Measurements from ENCODE around the gene MGAM2.

The MGAM2 gene

DNA sequence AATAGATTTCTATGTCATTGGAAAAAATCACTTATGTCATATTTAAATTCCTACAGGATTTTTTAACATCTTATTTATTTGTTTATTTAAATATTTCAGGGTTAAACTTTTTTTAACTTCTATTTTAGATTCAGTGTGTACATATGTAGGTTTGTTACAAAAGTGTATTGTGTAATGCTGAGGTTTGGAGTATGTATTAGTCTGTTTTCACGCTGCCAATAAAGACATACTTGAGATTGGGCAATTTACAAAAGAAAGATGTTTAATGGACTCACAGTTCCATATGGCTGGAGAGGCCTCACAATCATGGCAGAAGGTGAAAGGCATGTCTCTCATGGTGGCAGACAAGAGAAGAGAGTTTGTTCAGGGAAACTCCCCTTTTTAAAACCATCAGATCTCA is 65.4 kb downstream of the MGAM2 start:
- DNase-seq (ENCODE audit: low read depth): no peak

DNA sequence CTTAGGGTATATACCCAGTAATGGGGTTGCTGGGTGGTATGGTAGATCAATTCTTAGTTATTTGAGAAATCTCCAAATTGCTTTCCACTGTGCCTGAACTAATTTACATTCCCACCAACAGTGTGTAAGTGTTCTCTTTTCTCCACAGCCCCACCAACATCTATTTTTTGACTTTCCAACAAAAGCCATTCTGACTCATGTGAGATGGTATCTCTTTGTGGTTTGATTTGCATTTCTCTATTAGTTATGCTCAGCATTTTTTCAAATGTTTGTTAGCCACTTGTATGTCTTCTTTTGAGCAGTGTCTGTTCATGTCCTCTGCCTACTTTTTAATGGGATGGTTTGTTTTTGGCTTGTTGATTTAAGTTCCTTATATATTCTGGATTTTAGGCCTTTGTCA is 66.4 kb downstream of the MGAM2 start:
- DNase-seq (ENCODE audit: low read depth): no peak

DNA sequence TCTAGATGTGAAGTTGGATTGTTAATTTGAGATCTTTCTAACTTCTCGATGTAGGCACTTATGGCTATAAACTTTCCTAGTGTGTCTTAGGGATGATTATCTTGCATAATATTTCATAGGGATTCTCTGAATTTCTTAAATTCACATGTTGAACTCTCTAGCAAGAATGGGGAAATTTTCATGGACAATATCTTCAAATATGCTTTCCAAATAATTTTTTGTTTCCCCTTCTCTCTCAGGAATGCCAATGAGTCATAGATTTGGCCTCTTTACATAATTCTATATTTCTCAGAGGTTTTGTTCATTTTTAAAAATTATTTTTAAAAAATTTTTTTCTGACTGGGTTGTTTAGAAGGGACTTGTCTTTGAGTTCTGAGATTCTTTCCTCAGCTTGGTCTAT is 68.9 kb downstream of the MGAM2 start:
- DNase-seq (ENCODE audit: low read depth): no peak

DNA sequence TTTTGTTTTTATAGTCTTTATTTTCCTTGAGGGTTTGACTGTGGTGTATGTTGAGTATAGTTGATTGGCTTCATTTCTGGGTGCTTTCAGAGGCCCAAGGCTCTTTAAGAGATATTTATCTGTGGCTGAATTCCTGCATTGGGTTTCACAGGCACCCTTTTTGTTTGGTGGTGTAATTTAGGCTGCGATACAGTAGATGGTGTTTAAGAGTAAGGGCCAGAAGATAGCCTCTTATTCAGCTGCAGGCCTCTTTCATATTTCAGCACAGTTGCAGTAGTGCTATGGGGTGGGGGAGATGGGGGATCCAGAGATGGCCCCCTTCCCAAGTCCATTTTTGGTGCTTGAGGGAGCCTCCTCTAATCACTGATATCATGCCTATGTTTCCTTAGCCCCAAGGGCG is 69.7 kb downstream of the MGAM2 start:
- DNase-seq (ENCODE audit: low read depth): no peak

DNA sequence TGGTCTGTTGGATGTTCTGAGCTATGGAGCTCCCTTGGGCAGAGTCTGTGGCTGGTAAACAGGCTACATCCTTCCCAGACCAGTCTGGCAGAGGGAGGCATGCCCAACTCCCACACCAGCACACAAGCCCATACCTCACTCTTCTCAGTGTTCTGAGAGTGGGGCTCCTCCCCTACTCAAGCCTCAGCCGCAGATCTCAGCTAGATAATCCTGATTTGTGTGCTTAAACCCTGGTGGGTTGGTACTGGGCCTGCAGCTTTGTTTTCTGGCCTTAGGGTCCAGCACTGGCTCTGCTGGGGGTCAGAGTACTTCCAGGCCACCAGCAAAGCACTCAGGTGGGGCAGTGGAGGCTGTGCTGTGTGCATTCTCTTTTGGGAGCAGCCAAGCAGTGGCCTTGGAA is 70.4 kb downstream of the MGAM2 start:
- DNase-seq (ENCODE audit: low read depth): no peak

DNA sequence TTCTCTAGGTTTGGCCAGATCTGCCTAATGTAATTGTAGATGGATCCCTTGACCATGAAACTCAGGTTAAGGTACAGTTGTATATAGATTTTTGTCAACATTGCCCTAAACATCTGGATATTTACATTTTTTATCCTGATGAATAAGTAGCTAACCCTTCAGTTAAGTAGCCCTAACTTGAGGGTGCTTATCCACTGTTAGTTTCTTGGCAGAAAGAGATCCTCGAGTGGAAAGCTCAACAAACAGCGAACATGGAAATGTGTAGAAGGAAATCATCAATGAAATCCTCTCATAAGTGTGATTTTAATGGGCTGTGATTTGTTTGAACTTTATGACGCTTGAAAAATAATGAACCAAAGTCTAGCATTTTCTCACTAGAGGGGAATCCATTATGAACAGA is 73.6 kb downstream of the MGAM2 start:
- no peak for DNase-seq (ENCODE audit: low read depth)

DNA sequence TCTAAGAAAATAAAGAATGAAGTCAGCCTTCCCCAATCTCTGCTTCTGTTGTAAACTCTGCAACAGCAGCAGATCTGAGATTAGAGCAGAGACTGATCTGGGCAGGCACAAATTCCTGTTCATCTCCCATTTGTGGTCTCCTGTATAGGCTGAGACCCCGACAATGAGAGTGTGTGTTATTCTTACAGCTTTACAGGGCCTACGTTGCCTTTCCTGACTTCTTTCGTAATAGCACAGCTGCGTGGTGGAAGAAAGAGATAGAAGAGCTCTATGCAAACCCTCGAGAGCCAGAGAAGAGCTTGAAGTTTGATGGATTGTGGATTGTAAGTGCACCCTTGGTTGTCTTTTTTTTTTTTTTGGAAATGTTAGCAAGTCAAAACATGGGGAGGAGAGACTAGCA is 74.3 kb downstream of the MGAM2 start:
- DNase-seq (ENCODE audit: low read depth): no peak

DNA sequence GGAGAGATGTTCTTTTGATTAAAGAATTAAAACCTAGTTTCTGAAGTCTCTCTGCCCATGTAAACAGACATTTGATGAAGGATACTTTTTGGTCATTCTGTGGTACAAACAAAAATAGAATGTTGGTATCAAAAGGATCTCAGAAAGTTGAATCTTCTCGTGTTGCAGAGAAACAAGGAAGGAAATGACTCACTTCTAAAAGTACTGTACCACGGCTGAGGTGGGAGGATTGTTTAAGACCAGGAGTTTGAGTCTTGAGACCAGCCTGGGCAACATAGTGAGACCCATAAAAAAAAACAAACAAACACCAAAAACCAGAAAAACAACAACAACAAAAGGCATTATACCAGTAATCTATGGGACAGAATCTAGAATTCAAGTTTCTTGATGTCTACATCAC is 76.6 kb downstream of the MGAM2 start:
- DNase-seq (ENCODE audit: low read depth): no peak

DNA sequence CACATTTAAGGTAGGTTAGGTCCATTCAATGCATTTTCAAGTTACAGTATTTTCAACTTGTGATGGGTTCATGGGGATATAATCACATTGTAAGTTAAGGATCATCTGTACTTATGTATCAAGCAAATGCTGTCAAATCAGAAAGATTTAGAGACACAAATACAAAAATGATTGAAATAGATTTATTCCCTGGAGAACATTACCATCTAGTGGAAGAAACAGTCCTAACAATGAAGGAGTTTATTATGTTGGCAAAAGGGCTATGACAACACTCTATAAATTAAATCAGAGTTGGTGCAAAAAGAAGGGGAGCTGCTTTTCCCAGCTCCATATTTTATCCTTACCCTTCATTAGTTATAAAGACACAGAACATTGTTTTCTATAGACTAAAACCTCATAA is 77.3 kb downstream of the MGAM2 start:
- no peak for DNase-seq (ENCODE audit: low read depth)

DNA sequence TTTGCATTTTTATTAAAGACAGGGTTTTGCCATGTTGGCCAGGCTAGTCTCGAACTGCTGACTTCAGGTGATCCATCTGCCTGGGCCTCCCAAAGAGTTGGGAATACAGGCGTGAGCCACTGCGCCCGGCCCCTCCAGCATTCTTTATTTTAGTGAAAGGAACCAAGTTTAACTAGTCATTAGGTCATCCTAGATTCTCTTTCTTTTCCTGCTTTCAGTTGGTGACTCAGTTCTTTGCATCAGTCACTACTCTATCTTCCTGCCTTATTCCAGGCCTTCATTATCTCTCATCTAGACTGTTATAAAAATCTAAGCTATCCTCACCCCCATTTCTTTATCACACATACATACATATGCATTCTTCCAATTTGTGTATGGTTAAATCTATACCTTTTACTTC is 82.7 kb downstream of the MGAM2 start:
- DNase-seq (ENCODE audit: low read depth): no peak

DNA sequence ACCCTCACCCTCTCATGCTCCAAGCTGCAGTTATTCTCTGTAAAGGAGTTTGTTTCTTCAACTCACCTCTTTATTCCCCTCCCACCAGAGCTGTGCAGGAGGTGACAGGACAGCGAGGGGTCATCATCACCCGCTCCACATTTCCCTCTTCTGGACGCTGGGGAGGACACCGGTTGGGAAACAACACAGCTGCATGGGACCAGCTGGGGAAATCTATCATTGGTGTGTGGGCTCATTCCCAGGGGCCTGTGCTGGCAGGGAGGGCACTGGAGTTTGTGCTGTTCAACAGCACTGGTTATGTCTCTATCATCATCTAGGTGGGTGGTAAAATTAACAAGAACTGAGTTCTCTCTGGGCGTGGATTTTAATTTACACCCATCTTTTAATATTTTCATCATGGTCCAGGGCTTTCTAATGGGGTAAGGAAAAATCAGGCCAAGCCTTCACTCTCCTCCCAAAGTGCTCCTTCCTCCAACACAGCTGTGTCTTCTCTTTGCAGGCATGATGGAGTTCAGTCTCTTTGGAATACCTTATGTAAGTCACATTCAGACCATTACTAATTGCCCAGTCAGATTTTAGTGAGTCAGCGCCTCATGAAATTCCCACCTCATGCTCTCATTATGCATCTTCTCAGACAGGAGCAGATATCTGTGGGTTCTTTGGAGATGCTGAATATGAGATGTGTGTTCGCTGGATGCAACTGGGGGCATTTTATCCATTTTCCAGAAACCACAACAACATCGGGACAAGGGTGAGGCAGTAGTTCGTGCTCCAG is 84.7 kb downstream of the MGAM2 start:
- DNase-seq (ENCODE audit: low read depth): no peak

DNA sequence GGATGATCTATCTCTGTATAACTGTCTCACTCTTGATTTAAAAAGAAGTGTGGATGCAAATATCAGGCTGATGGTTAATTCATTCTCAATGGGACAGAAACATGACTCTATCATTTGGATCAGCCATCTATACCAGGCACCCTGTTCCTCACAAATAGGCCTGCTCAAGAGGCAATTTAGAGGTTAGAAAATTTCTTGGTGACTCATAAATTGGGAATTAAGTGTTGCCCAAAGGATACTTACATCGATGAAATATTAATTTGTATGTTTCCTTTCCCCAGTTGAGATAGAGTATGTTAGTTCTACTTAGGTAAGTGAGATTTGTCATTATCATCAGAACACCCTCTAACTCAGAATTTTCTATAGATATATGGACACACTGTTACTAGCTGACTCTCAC is 88.7 kb downstream of the MGAM2 start:
- DNase-seq (ENCODE audit: low read depth): no peak

DNA sequence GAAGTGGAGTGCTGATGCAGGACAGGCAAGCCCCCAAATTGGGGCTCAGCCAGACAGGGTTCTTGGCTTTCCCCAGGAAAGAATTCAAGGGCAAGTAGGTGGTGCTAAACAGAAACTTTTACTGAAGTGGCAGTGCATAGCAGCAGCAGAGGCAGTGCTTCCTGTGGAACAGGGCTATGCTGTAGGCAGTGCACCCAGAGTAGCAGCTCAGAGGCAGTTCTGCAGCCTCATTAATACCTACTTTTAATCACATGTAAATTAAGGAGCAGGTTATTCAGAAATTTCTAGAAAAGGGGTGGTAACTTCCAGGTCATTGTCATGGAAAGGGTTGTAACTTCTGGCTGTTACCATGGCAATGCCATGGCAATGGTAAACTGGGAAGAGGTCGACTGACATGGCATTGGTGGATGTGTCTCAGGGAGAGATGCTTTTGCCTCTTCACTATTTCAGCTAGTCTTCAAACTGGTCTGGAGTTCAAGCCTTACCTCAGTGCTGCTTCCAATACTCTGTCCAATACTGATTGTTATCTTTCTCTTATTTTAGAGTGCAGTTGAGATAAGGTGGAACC is 117.1 kb downstream of the MGAM2 start:
- DNase-seq (ENCODE audit: low read depth): no peak

DNA sequence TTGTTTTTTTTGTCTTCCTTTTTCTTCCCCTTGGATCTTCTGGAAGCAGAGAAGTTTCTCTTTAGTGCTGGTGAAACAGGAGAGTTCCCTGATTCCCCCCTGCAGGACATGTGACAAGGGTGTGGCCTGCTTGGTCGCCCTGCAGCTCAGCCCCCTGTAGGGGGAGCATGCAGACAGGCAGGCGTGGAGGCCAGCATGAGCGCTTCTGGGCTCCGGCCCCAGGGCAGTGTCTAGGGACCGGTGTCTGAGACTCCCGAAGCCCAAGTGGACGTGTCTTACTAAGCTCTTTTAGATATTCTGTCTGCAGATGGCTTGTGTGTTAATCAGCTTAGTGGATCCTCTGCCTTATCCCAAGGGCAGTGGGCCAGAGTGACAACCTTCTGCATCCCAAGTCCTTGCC is 120.2 kb downstream of the MGAM2 start:
- no peak for DNase-seq (ENCODE audit: low read depth)

DNA sequence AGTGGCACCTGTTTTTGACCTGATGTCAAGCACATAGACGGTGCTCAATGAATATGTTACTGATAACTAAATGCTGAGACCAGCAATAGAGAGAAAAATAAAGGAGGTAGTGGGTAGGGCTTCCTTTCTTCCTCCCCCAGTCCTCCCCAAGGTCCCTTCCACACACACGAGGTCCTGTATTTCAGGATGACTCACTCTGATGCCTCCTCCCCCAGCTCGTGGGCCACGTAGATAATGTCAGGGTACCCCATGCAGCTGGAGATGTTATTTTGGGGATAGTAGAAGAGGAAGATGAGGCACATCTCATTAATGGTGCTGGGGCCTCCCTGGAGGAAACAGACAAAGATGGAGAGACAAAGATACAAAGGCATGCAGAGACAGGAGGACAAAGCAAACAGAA is 129.0 kb downstream of the MGAM2 start:
- no peak for DNase-seq (ENCODE audit: low read depth)

DNA sequence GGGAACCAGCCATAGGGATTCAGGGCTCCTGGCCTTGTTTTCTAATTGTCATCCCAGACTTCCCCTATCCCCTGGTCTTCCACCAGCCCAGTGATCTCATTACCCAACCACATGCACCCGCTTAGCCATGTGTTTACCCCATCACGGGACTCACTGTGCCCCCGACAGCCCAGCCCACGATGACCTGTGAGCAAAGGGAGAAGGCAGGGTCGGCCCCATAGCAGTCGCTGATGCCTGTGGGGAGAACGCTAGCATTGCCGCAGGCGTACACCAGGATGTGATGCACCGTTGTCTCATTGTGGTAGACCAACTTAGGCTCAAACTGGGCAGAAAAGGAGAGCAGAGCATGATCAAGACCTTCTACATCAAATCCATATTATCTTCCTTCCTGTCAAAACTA is 132.3 kb downstream of the MGAM2 start:
- no peak for DNase-seq (ENCODE audit: low read depth)

DNA sequence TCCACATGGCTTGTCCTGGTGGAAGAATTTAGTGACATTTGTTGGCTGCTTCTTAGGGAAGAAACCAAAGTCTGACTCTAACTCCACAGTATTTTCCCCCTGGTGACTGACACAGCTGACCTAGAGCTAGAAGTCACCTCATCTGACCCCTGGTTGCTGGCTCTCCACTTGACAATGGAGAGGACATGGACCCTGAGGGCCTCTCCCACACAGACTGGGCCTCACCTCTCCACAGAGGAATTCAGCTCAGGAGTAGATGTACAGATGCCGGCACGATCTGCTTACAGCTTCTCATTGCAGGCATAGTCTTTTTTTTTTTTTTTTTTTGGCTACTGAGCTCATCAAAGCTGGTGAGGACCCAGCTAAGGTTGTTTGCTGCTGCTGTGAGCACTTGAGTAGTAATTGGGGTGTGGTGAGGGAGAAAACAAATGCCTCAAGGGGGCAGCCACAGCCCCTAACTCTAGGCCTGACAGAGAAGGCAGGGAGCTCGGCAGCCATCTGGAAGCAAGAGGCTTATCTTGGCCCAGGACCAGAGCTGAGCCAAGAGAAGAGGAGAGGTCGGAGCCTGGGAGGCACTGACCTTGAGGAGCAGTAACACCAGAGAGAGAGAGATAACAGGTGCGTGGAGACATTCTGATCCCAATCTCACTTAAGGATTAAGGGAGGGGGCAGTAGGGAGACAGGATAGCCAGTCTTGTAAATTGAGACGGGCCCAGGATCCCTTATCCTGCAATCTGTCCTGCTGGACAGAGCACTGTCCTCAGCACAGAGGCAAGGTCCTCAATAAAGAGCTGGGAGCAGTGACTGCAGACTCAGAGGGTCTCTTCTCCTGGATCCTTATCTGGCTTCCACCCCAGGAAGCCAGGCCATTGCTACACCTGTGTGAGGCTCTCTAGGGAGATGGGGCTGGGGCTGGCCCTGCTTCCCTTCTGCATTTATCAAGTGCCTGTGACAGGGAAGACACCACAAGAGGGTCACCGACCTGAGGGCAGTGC is 136.9 kb downstream of the MGAM2 start:
- no peak for DNase-seq (ENCODE audit: low read depth)

DNA sequence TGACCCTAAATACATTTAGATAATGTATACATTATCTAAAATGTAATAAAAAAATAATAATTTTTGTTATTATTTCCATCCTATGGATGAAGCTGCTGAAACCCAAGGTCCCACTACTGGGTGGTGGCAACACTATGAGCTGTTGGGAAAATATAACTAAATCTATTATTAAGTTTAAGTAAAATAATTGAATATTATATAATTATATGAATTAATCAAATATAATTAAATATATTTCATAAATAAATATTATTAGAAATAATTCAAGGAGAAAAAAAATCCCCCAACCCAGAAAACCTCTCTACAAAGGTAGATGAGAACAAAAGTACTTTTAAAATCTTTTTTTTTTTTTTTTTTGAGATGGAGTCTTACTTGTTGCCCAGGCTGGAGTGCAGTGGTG is 138.4 kb downstream of the MGAM2 start:
- no peak for DNase-seq (ENCODE audit: low read depth)

DNA sequence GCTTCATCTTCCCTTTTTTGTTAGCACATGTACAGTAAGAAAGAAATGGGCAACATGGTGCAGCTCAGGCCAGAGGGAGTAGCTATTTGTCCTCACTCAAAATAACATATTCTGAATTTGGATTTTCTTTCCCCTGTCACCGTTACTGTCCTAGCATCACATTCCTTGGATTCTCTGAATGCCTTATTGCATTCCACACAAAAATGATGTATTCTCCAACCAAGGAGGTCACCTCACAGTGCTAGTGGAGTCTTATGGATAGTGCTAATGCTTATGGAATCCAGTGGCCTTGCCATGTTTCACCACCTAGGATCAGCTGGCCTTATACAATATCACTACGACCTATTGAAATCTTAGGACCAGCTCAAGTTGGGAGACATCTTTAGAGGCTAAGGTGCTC is 139.2 kb downstream of the MGAM2 start:
- no peak for DNase-seq (ENCODE audit: low read depth)

DNA sequence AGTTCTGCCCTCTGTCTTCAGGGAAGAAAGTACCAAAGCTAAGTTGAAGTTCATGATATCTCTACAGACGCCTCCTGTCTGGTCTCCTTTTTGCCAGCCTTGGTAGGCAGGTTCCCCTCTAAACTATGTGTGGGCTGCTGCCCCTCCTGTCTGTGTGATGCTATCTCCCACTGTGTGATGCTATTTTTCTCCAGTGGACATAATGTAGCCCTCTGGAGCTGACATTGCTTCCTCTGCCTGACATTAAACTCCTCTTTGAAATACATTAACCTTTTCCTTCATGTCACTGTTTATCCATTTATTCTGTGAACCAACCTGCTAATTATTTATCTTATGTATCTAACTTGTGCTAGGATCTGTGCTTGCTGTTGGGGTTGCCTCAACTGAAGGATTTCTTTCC is 146.4 kb downstream of the MGAM2 start, which contains the start of gene PRSS58:
TSS of gene PRSS58 (minus strand) at position 101 of the 400 bp plus-strand sequence. CDS start 351 bp downstream, outside the sequence.
- DNase-seq (ENCODE audit: low read depth): no peak

DNA sequence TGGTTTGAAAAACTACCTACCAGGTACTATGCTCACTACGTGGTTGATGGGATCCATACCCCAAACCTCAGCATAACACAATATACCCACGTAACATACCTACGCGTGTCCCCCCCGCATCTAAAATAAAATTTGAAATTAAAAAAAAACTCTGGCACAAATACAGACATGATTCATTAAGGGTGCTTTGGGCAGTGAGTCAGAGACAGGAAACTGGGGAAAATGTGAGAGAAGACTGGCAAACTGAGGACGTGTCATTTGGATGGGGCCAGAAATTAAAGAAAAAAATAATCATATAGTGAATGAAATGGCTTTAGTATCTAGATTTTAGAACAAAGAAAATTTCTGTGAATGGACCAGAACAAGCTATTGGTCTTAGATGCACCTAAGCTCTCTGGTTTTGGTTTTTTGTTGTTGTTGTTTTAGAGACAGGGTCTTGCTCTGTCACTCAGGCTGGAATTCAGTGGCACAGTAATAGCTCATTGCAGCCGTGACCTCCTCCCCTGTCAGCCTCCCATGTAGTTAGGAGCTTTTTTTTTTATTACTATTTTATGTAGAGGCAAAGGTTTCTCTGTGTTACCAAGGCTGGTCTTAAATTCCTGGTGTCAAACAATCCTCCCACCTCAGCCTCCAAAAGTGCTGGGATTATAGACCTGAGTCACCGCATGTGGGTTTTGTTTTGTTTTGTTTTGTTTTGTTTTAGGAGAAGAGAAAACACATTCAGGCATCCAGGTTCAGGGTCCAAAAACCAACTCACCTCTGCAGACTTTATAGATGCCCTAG is 152.3 kb downstream of the MGAM2 start:
- DNase-seq (ENCODE audit: low read depth): no peak
